Heart left ventricle (tissue), 16 donors: ENCODE data around the gene CACNA2D3. TPM values are rescaled to one million over a fixed set of nuclear protein-coding genes. Genes with fewer than 3 reads are reported as not detected.

Source experiments
- ATAC-seq, 4 donors: fragments of 200-7000 bp; cut with Tn5 transposase; one replicate each; pipeline ENCODE4 v1.9.1; 2020 to 2022; ENCODE audit warnings: moderate library complexity in 4 of 4, mild to moderate bottlenecking in 3 of 4, moderate number of reproducible peaks in 1 of 4
- DNase-seq, 5 donors: peaks; one replicate each; pipeline ENCODE4 v3.0.0-alpha.2; 2020
- H3K27ac ChIP-seq, 12 donors: fragments of 200-600 bp; sonication (generic) in 4 of 12; one replicate each; pipeline versions ENCODE4 v1.5.0 to v1.8.0; 2016 to 2022; ENCODE audit warnings: mild to moderate bottlenecking in 2 of 12
- H3K27me3 ChIP-seq, 9 donors: fragments of 200-600 bp; sonication (generic) in 2 of 9; one replicate each; pipeline versions ENCODE4 v1.5.1 to v1.8.0; 2016 to 2022; ENCODE audit warnings: mild to moderate bottlenecking in 3 of 9
- H3K36me3 ChIP-seq, 9 donors: fragments of 200-600 bp; sonication (generic) in 2 of 9; one replicate each; pipeline versions ENCODE4 v1.5.0 to v1.8.0; 2018 to 2022; ENCODE audit warnings: mild to moderate bottlenecking in 2 of 9
- H3K4me1 ChIP-seq, 12 donors: fragments of 200-600 bp; sonication (generic) in 4 of 12; one replicate each; pipeline versions ENCODE4 v1.5.0 to v1.8.0; 2016 to 2022; ENCODE audit warnings: mild to moderate bottlenecking in 3 of 12
- H3K4me3 ChIP-seq, 12 donors: fragments of 200-600 bp; sonication (generic) in 4 of 12; one replicate each; pipeline versions ENCODE4 v1.5.0 to v1.8.0; 2017 to 2022; ENCODE audit warnings: mild to moderate bottlenecking in 9 of 12, moderate library complexity in 4 of 12
- H3K9me3 ChIP-seq, 12 donors: fragments of 200-600 bp; sonication (generic) in 4 of 12; one replicate each; pipeline versions ENCODE4 v1.5.0 to v1.8.0; 2016 to 2022; ENCODE audit warnings: mild to moderate bottlenecking in 1 of 12
- CTCF ChIP-seq, 12 donors: fragments of 200-600 bp; sonication (generic) in 4 of 12; IDR thresholded peaks; one replicate each; pipeline versions ENCODE4 v1.5.0 to v1.8.0; 2018 to 2022; ENCODE audit warnings: antibody characterized with exemption in 12 of 12, mild to moderate bottlenecking in 5 of 12
- POLR2A ChIP-seq, 2 donors: fragments of 450-650 bp; IDR thresholded peaks; one replicate each; pipeline ENCODE4 v1.6.1; 2017; ENCODE audit warnings: antibody characterized with exemption in 2 of 2, mild to moderate bottlenecking in 2 of 2, moderate library complexity in 2 of 2
- WGBS, 4 donors: extraction: QIAGEN DNeasy Blood & Tissue Kit in 2 of 4; methylation state at CpG; one replicate each; pipeline versions ENCODE4 v1.1.5 to v1.1.7; 2013 to 2018; 5-methylcytosine and 5-hydroxymethylcytosine counted together
- intact Hi-C, 10 donors: fragments of 100-400 bp; cut with DNase I; formaldehyde crosslinking; loops; one replicate each; pipeline versions ENCODE4 v1.11.1 to v1.14.2; 2022
- long read RNA-seq, 3 donors: library from polyadenylated mRNA; unstranded; transcript quantifications; one replicate each; pipeline ENCODE4 v2.0.0, GENCODE V29; 2020 to 2021
- polyA plus RNA-seq, 2 donors: library from polyadenylated mRNA; stranded (reverse); fragments of 200-250 nt; gene quantifications; one replicate each; pipeline ENCODE4 v1.2.3, GENCODE V29; 2013
- total RNA-seq, 9 donors: library from RNA; depleted of rRNA in 2 of 9; stranded (reverse); fragments of >200 nt in 2 of 9; fragmentation: NEBNext Ultra II Directional in 3 of 9; extraction: Animal tissue kit (Norgen Biotek cat#: 25700) in 3 of 9; gene quantifications; one replicate each; pipeline versions ENCODE4 v1.1.0 to v1.2.4, GENCODE V29; 2016 to 2023
- donor health status: ischemic (EF 13 %, LVEDD 7.1; RV severe dilation, severe dysfunction).
- donor health status: healthy with polysubstance abuse.
- donor health status: DM: no; HTN: yes; CAD: no.
- donor health status: DM: no; HTN: no; CAD: no.
- donor health status: ischemic (EF 25% LVEDD 6.9; RV normal size, moderate dysfunction).
- donor health status: ischemic (EF 25% LVEDD 5.7; RV mildly dilated, moderate dysfunction).
- donor health status: healthy.
- donor health status: DM: yes; HTN: yes; CAD: no.
- donor health status: ischemic (EF 35%, LVEDD 5.7; RV mildly dilated, moderate dysfunction).
- donor health status: nonischemic (EF 11% LVEDD 7.7; RV severe dilation, severe dysfunction).
- donor health status: DM: yes; HTN: yes; CAD: no.
- donor health status: PGD.
- donor health status: ischemic (EF 29% LVEDD 5.4; RV normal size, mild dysfunction).
- donor health status: nonischemic (EF 23%, LVEDD 6.1; RV moderate dilation, normal function).

The CACNA2D3 gene
- total RNA-seq = 10 to 100 TPM in 6 of 9 donors, 1 to 10 TPM in 3; 7.2 to 25.1 (median 12.8) TPM
- polyA plus RNA-seq = 10 to 100 TPM in 1 of 2 donors, under 1 TPM in 1; 0.17 to 18.8 TPM
- long read RNA-seq, donor 1, partial matches to known transcripts = 7 of 26 reads
- long read RNA-seq, donor 1, other reads (novel, unspliced or antisense) = 19 of 26 reads
- long read RNA-seq, donor 2, partial matches to known transcripts = 1 of 1 reads
- long read RNA-seq, donor 2, other reads (novel, unspliced or antisense) = 0 of 1 reads
- long read RNA-seq, donor 3, partial matches to known transcripts = 15 of 44 reads
- long read RNA-seq, donor 3, other reads (novel, unspliced or antisense) = 29 of 44 reads

- ATAC-seq = peak; percentile 43 to 86 (median 81)
- WGBS, 4 donors = 0 to 1% (median 1%) methylated on average over 20 to 98 of the region's 100 CpGs
- H3K9me3 ChIP-seq = no peaks in the 10 kb centered on the region
- no peaks in the 10 kb centered on the region for H3K36me3 ChIP-seq
- peak within 1 kb of the TSS; percentile 47 to 75 (median 66) for H3K4me3 ChIP-seq
- H3K27me3 ChIP-seq = peaks cover 0 to 60% (median 3%) of the 10 kb centered on the region in 9 donors
- peaks cover 0 to 32% (median 8%) of the 10 kb centered on the region in 12 donors for H3K4me1 ChIP-seq
- intact Hi-C loops = loop anchor here in 3 of 10 donors (5.0 to 10.0 kb wide), 2 partner anchors 178 to 180 kb away; no protein-coding TSS in a partner anchor
- H3K27ac ChIP-seq = peak within 1 kb of the TSS in 11 of 12 donors; percentile 39 to 81 (median 69)
- no peak for TF ChIP-seq CTCF (IDR thresholded peaks at IDR 0.05)
- no peak for TF ChIP-seq POLR2A (IDR thresholded peaks at IDR 0.05)
- peak; percentile 54 to 79 (median 62) for DNase-seq
Measured at GRCh38 chr3:54122324-54123002, at the start of gene CACNA2D3. CACNA2D3 (plus strand) TSS chr3:54122552.

- intact Hi-C loops = loop anchor here in 1 of 10 donors (10.0 kb wide), 1 partner anchor 129 kb away; no protein-coding TSS in a partner anchor
- TF ChIP-seq POLR2A (IDR thresholded peaks at IDR 0.05) = no peak
- TF ChIP-seq CTCF (IDR thresholded peaks at IDR 0.05) = no peak
Measured at GRCh38 chr3:54073386-54073785, 49.0 kb upstream of the CACNA2D3 start.

GRCh38 chr3:54079314-54079713, 43.0 kb upstream of the CACNA2D3 start:
- no peak overlapping the region for H3K27ac ChIP-seq
- no peak for ATAC-seq
- peaks cover 0 to 24% (median 5%) of the 10 kb centered on the region in 9 donors for H3K27me3 ChIP-seq
- H3K4me3 ChIP-seq = no peak overlapping the region
- TF ChIP-seq CTCF (IDR thresholded peaks at IDR 0.05) (no peak), POLR2A (IDR thresholded peaks at IDR 0.05) (no peak)
- intact Hi-C loops = loop anchor here in 1 of 10 donors (10.0 kb wide), 1 partner anchor 135 kb away; no protein-coding TSS in a partner anchor
- H3K4me1 ChIP-seq = no peaks in the 10 kb centered on the region
- 46 to 59% (median 51%) methylated on average over 4 of the region's 4 CpGs for WGBS, 4 donors
- no peak for DNase-seq
- H3K36me3 ChIP-seq = no peaks in the 10 kb centered on the region
- H3K9me3 ChIP-seq = no peaks in the 10 kb centered on the region

More at GRCh38 chr3:54073386-54073785, 49.0 kb upstream of the CACNA2D3 start:
- Histone ChIP-seq H3K4me3 (no peak overlapping the region), H3K4me1 (no peaks in the 10 kb centered on the region), H3K27ac (no peak overlapping the region), H3K27me3 (no peaks in the 10 kb centered on the region), H3K36me3 (no peaks in the 10 kb centered on the region), H3K9me3 (peaks cover 0 to 17% (median 10%) of the 10 kb centered on the region in 12 donors)
- DNase-seq = no peak
- WGBS, 4 donors = 85 to 95% (median 89%) methylated on average over 4 of the region's 4 CpGs
- ATAC-seq = no peak
